GM12878 (cell line): ENCODE results near the gene ESYT3. TPM values are rescaled to one million over a fixed set of nuclear protein-coding genes. Genes with fewer than 3 reads are reported as not detected.

Source experiments
- ATAC-seq: fragments of 200-7000 bp; cut with Tn5 transposase; 3 replicates; pipeline ENCODE4 v1.9.1; 2020; ENCODE audit warnings: mild to moderate bottlenecking, moderate library complexity
- BruUV-seq: library from RNA; stranded (reverse); fragments of 400-500 nt; replicated peaks from 2 replicates; lab custom pipeline; 2021; lab: Mats Ljungman, UMichigan
- CTCF ChIA-PET: fragments of 300-600 bp; sonication (Branson Sonifier 250); formaldehyde crosslinking; extraction: SDS; loops from one replicate; lab custom pipeline; 2021; ENCODE audit warnings: inconsistent platforms; lab: Yijun Ruan, JAX
- POLR2A ChIA-PET: fragments of 350-600 bp; formaldehyde crosslinking; extraction: SDS; loops from one replicate; lab custom pipeline; 2021; ENCODE audit warnings: inconsistent platforms; lab: Charles Lee
- RAD21 ChIA-PET: fragments of 300-600 bp; sonication (Branson Sonifier 250); formaldehyde crosslinking; loops from one replicate; lab custom pipeline; 2023; ENCODE audit warnings: antibody characterized with exemption; ENCODE audit not compliant: unreplicated experiment; lab: Charles Lee
- SMC1A ChIA-PET: fragments of 300-600 bp; sonication (Branson Sonifier 250); formaldehyde crosslinking; loops from one replicate; lab custom pipeline; 2023; ENCODE audit not compliant: unreplicated experiment, uncharacterized antibody; lab: Charles Lee
- DNase-seq: peaks from one replicate; pipeline ENCODE4 v3.0.0-alpha.2; 2011; ENCODE audit warnings: low read depth, low spot score
- FAIRE-seq: peaks from 3 replicates; lab custom pipeline; 2011; peaks lifted over from hg19 to GRCh38; lab: Jason Lieb, UNC
- H2AFZ ChIP-seq: 2 replicates; pipeline ENCODE4 v1.6.0; 2011; ENCODE audit warnings: low read depth, low read length, control low read depth; ENCODE audit not compliant: control insufficient read depth
- H3K27ac ChIP-seq: 2 replicates; pipeline ENCODE4 v1.5.1; 2011; ENCODE audit warnings: control low read depth; ENCODE audit not compliant: control insufficient read depth, insufficient read depth
- H3K27me3 ChIP-seq, 2 experiments: replicated peaks in 1 of 2; 2 replicates each; pipeline versions ENCODE4 v1.6.0 to v1.6.1; 2011; ENCODE audit warnings: low read length in 1 of 2; ENCODE audit not compliant: control insufficient read depth in 2 of 2, insufficient read depth in 2 of 2
- H3K36me3 ChIP-seq, 2 experiments: 2 replicates each; pipeline ENCODE4 v1.5.1; 2011; ENCODE audit warnings: low read length in 1 of 2; ENCODE audit not compliant: control insufficient read depth in 2 of 2, insufficient read depth in 2 of 2
- H3K4me1 ChIP-seq: 2 replicates; pipeline ENCODE4 v1.6.1; 2011; ENCODE audit warnings: mild to moderate bottlenecking, low read length, moderate library complexity, mixed read lengths; ENCODE audit not compliant: control insufficient read depth, insufficient read depth
- H3K4me2 ChIP-seq: 2 replicates; pipeline ENCODE4 v1.6.0; 2011; ENCODE audit warnings: control low read depth; ENCODE audit not compliant: control insufficient read depth, insufficient read depth
- H3K4me3 ChIP-seq: fragments of 200-600 bp; sonication (generic); 2 replicates; pipeline ENCODE4 v1.5.1; 2016
- H3K79me2 ChIP-seq: 2 replicates; pipeline ENCODE4 v1.6.0; 2011; ENCODE audit warnings: low read length; ENCODE audit not compliant: control insufficient read depth, insufficient read depth
- H3K9ac ChIP-seq: 2 replicates; pipeline ENCODE4 v1.8.0; 2011; ENCODE audit warnings: low read length, control low read depth, mixed read lengths; ENCODE audit not compliant: control insufficient read depth, insufficient read depth
- H3K9me3 ChIP-seq: replicated peaks from 3 replicates; pipeline ENCODE4 v1.5.1; 2011; ENCODE audit warnings: mild to moderate bottlenecking, low read length; ENCODE audit not compliant: control insufficient read depth, insufficient read depth
- H4K20me1 ChIP-seq: 2 replicates; pipeline ENCODE4 v1.6.0; 2011; ENCODE audit not compliant: control insufficient read depth, insufficient read depth
- BMI1 ChIP-seq: fragments of 450-650 bp; IDR thresholded peaks from 2 replicates; pipeline ENCODE4 v1.6.1; 2016; ENCODE audit warnings: mild to moderate bottlenecking, moderate library complexity, borderline replicate concordance
- CTCF ChIP-seq, 3 experiments: IDR thresholded peaks in 2 of 3; conservative IDR thresholded peaks in 1 of 3; 2 replicates each; pipeline ENCODE4 v1.5.1; 2011; ENCODE audit warnings: low read depth in 3 of 3, low read length in 3 of 3, mild to moderate bottlenecking in 3 of 3, control low read depth in 2 of 3, moderate library complexity in 2 of 3, inconsistent platforms in 1 of 3, mixed read lengths in 1 of 3; ENCODE audit not compliant: control insufficient read depth in 2 of 3, insufficient read depth in 1 of 3; ENCODE audit errors: extremely low read depth in 1 of 3
- ETV6 ChIP-seq, 2 experiments: fragments of 450-650 bp in 1 of 2; IDR thresholded peaks in 1 of 2; conservative IDR thresholded peaks in 1 of 2; 2 replicates each; pipeline ENCODE4 v1.6.1; 2014; ENCODE audit warnings: antibody characterized with exemption in 1 of 2, borderline replicate concordance in 1 of 2, low read depth in 1 of 2, mild to moderate bottlenecking in 1 of 2, moderate library complexity in 1 of 2
- MLLT1 ChIP-seq: fragments of 450-650 bp; IDR thresholded peaks from 2 replicates; pipeline ENCODE4 v1.6.1; 2016; ENCODE audit warnings: mild to moderate bottlenecking
- NR2C2 ChIP-seq: IDR thresholded peaks from 2 replicates; pipeline ENCODE4 v1.6.1; 2011; ENCODE audit warnings: borderline replicate concordance, low read depth; ENCODE audit not compliant: control insufficient read depth, insufficient read length
- SMAD1 ChIP-seq: fragments of 450-650 bp; IDR thresholded peaks from 2 replicates; pipeline ENCODE4 v1.6.1; 2018; ENCODE audit warnings: mild to moderate bottlenecking, low read depth; ENCODE audit not compliant: partially characterized antibody
- TCF12 ChIP-seq: IDR thresholded peaks from 2 replicates; pipeline ENCODE4 v1.6.1; 2011; ENCODE audit warnings: low read depth, mild to moderate bottlenecking, low read length
- TCF7 ChIP-seq: IDR thresholded peaks from 2 replicates; pipeline ENCODE4 v1.6.1; 2014; ENCODE audit warnings: antibody characterized with exemption, borderline replicate concordance
- USF1 ChIP-seq: IDR thresholded peaks from 2 replicates; pipeline ENCODE4 v1.6.1; 2011; ENCODE audit warnings: borderline replicate concordance, low read depth, mild to moderate bottlenecking, moderate library complexity, mixed read lengths, low read length; ENCODE audit not compliant: insufficient read depth; ENCODE audit errors: extremely low read length
- YY1 ChIP-seq: IDR thresholded peaks from 2 replicates; pipeline ENCODE4 v1.6.1; 2011; ENCODE audit warnings: low read depth, mild to moderate bottlenecking, low read length
- ZNF207 ChIP-seq: fragments of 450-650 bp; IDR thresholded peaks from 2 replicates; pipeline ENCODE4 v1.6.1; 2014; ENCODE audit warnings: antibody characterized with exemption, mild to moderate bottlenecking, borderline replicate concordance
- ZNF217 ChIP-seq: fragments of 450-650 bp; IDR thresholded peaks from 2 replicates; pipeline ENCODE4 v1.6.1; 2017; ENCODE audit warnings: antibody characterized with exemption, mild to moderate bottlenecking
- ZNF384 ChIP-seq: IDR thresholded peaks from 2 replicates; pipeline ENCODE4 v1.6.1; 2012; ENCODE audit warnings: low read depth, mild to moderate bottlenecking, low read length, improper control_type of control experiment, borderline replicate concordance
- WGBS: methylation state at CpG from one replicate; pipeline ENCODE4 v1.1.6; 2016; ENCODE audit warnings: low lambda C conversion rate; ENCODE audit not compliant: insufficient replicate concordance, insufficient coverage; ENCODE audit errors: missing lambda C conversion rate; 5-methylcytosine and 5-hydroxymethylcytosine counted together
- in situ Hi-C: fragments of 300-500 bp; cut with MboI; formaldehyde crosslinking; loops from 9 replicates; pipeline ENCODE4 v1.14.3; 2018; ENCODE audit warnings: mixed read lengths
- intact Hi-C: fragments of 100-400 bp; cut with micrococcal nuclease; formaldehyde crosslinking; loops from one replicate; pipeline ENCODE4 v1.14.2; 2022; ENCODE audit not compliant: unreplicated experiment
- polyA plus RNA-seq, 11 experiments: library from polyadenylated mRNA; depleted of rRNA in 4 of 11; unstranded in 6 of 11; stranded (reverse) in 5 of 11; fragments of >200 nt; fragmentation: Nextera tagmentation in 4 of 11; fragmentation: Illumina TruSeq in 1 of 11; extraction: Ambion mirVana in 4 of 11; extraction: Trizol in 1 of 11; gene quantifications; 1 replicate in 1 of 11; 2 replicates in 10 of 11; pipeline versions ENCODE4 v1.2.1 to v1.2.3, GENCODE V29; 2011 to 2016; ENCODE audit warnings: inconsistent platforms in 2 of 11, missing spikeins in 2 of 11, low read depth in 1 of 11
- total RNA-seq, 4 experiments: library from RNA; depleted of rRNA in 3 of 4; stranded (reverse); fragments of >200 nt in 3 of 4; fragmentation: Illumina TruSeq in 1 of 4; extraction: Trizol in 1 of 4; gene quantifications; 2 replicates each; pipeline versions ENCODE4 v1.2.1 to v1.2.3, GENCODE V29; 2013 to 2021

The ESYT3 gene
- total and polyA plus RNA-seq, 10 of the 15 experiments (the other 5 are each of a cell fraction or from before 2014, with no cell fraction given), result not detected

- in situ Hi-C loops, result no loop called here
- no peaks in the 10 kb centered on the region for H3K4me1 ChIP-seq
- ChIA-PET POLR2A (no interaction called here), RAD21 (no interaction called here), SMC1A (no interaction called here)
- no peaks in the 10 kb centered on the region; a peak in 2 of 4 replicates for H3K27me3 ChIP-seq
- H3K4me2 ChIP-seq, result no peak overlapping the region
- H3K9ac ChIP-seq, result no peak overlapping the region
- DNase-seq (no peak), FAIRE-seq (no peak)
- no peaks in the 10 kb centered on the region for H3K9me3 ChIP-seq
- no peaks in the 10 kb centered on the region for H3K36me3 ChIP-seq
- no peak for TF ChIP-seq MLLT1
- no peak for TF ChIP-seq ZNF217
- TF ChIP-seq ZNF384, result no peak
- TF ChIP-seq SMAD1, result no peak
- TF ChIP-seq, all 136 proteins: peak for 0
- no peak for ATAC-seq
- no TSS peak for BruUV-seq
- Histone ChIP-seq H3K4me3 (no peak overlapping the region), H3K79me2 (no peaks in the 10 kb centered on the region), H4K20me1 (no peaks in the 10 kb centered on the region), H3K27ac (no peak overlapping the region), H2AFZ (no peak overlapping the region)
- CTCF ChIA-PET, result no interaction called here
- 56% methylated on average over 4 of the region's 4 CpGs for WGBS
- intact Hi-C loops, result no loop called here
Observed at GRCh38 chr3:138394156-138394555, 40.3 kb upstream of the ESYT3 start.

- in situ Hi-C loops (no loop called here), intact Hi-C loops (no loop called here)
- no peak for FAIRE-seq
- H3K9ac ChIP-seq, result no peak overlapping the region
- BruUV-seq, result no TSS peak
- H3K36me3 ChIP-seq, result no peaks in the 10 kb centered on the region
- no peaks in the 10 kb centered on the region for H4K20me1 ChIP-seq
- ChIA-PET CTCF (no interaction called here), POLR2A (no interaction called here), RAD21 (no interaction called here), SMC1A (no interaction called here)
- H3K79me2 ChIP-seq, result no peaks in the 10 kb centered on the region
- ATAC-seq, result no peak
- no peaks in the 10 kb centered on the region for H3K9me3 ChIP-seq
- H3K27ac ChIP-seq, result no peak overlapping the region
- no peak for DNase-seq
- 55% methylated on average over 5 of the region's 5 CpGs for WGBS
- H3K4me1 ChIP-seq, result no peaks in the 10 kb centered on the region
- H2AFZ ChIP-seq, result no peak overlapping the region
- no peaks in the 10 kb centered on the region; a peak in 2 of 4 replicates for H3K27me3 ChIP-seq
- no peak overlapping the region for H3K4me3 ChIP-seq
- H3K4me2 ChIP-seq, result no peak overlapping the region
- no peak for TF ChIP-seq BMI1
- TF ChIP-seq ETV6 (conservative IDR thresholded peaks at IDR 0.05 in 1 of 2, IDR thresholded peaks at IDR 0.05 in 1 of 2; ENCODE audit: borderline replicate concordance in 1 of 2, low read depth in 1 of 2), result no peak
- no peak for TF ChIP-seq USF1
- TF ChIP-seq ZNF207, result no peak
- no peak for TF ChIP-seq YY1
- no peak for TF ChIP-seq TCF7
- TF ChIP-seq TCF12, result no peak
- no peak for TF ChIP-seq CTCF (IDR thresholded peaks at IDR 0.05 in 2 of 3, conservative IDR thresholded peaks at IDR 0.05 in 1 of 3; ENCODE audit: control insufficient read depth in 2 of 3, extremely low read depth in 1 of 3, insufficient read depth in 1 of 3, low read depth in 3 of 3, low read length in 3 of 3)
- no peak for TF ChIP-seq NR2C2
Observed at GRCh38 chr3:138394686-138395085, 39.7 kb upstream of the ESYT3 start.
